B cell (primary cell): ENCODE measurements around the gene TMEM256. TPM values are rescaled to one million over a fixed set of nuclear protein-coding genes. Genes with fewer than 3 reads are reported as not detected.

Experiments
- ATAC-seq: fragments of 200-7000 bp; cut with Tn5 transposase; one replicate; pipeline ENCODE4 v1.10.0; 2021; ENCODE audit warnings: low read depth, mild to moderate bottlenecking, moderate number of reproducible peaks, moderate library complexity
- CTCF ChIA-PET: fragments of 350-600 bp; sonication (Branson Sonifier 250); formaldehyde crosslinking; loops from one replicate; lab custom pipeline; 2021; ENCODE audit warnings: antibody characterized with exemption, inconsistent platforms; lab: Charles Lee
- POLR2A ChIA-PET: fragments of 350-600 bp; sonication (Branson Sonifier 250); formaldehyde crosslinking; loops from one replicate; lab custom pipeline; 2021; ENCODE audit warnings: antibody characterized with exemption; lab: Charles Lee
- DNase-seq: peaks from one replicate; pipeline ENCODE4 v3.0.0; 2013
- H2AFZ ChIP-seq: 2 replicates; pipeline ENCODE4 v1.6.1; 2012; ENCODE audit warnings: mild to moderate bottlenecking, low read depth, low read length; ENCODE audit not compliant: insufficient read depth, poor library complexity, severe bottlenecking
- H3K27ac ChIP-seq, 2 donors: 1 replicate in 1 of 2; 2 replicates in 1 of 2; pipeline ENCODE4 v1.5.1; 2012 to 2013; ENCODE audit warnings: low read length in 2 of 2, mild to moderate bottlenecking in 2 of 2, moderate library complexity in 1 of 2
- H3K27me3 ChIP-seq, 4 experiments: fragments of 200-600 bp in 1 of 4; sonication (generic) in 1 of 4; replicated peaks in 1 of 4; 1 replicate in 2 of 4; 2 replicates in 2 of 4; pipeline versions ENCODE4 v1.6.1 to v1.7.0; 2013 to 2016; ENCODE audit warnings: low read length in 3 of 4, mild to moderate bottlenecking in 2 of 4, mixed read lengths in 1 of 4, moderate library complexity in 1 of 4; ENCODE audit not compliant: insufficient read depth in 4 of 4, control insufficient read depth in 3 of 4; ENCODE audit errors: control extremely low read depth in 1 of 4
- H3K36me3 ChIP-seq, 2 experiments: replicated peaks in 1 of 2; 1 replicate in 1 of 2; 2 replicates in 1 of 2; pipeline versions ENCODE4 v1.6.1 to v1.7.1; 2013; ENCODE audit warnings: low read length in 1 of 2; ENCODE audit not compliant: insufficient read depth in 2 of 2, control insufficient read depth in 1 of 2; ENCODE audit errors: control extremely low read depth in 1 of 2, extremely low read depth in 1 of 2
- H3K4me1 ChIP-seq, 2 donors: fragments of 200-600 bp in 1 of 2; sonication (generic) in 1 of 2; 1 replicate in 1 of 2; 2 replicates in 1 of 2; pipeline versions ENCODE4 v1.5.1 to v1.6.1; 2013 to 2017; ENCODE audit warnings: low read length in 2 of 2; ENCODE audit not compliant: control insufficient read depth in 2 of 2, insufficient read depth in 2 of 2
- H3K4me2 ChIP-seq: replicated peaks from 2 replicates; pipeline ENCODE3; 2012; ENCODE audit warnings: mild to moderate bottlenecking, low read depth, low read length; ENCODE audit not compliant: poor library complexity, severe bottlenecking
- H3K4me3 ChIP-seq, 5 experiments: fragments of 200-600 bp in 1 of 5; sonication (generic) in 1 of 5; 1 replicate in 3 of 5; 2 replicates in 2 of 5; pipeline versions ENCODE4 v1.5.1 to v1.7.0; 2011 to 2016; ENCODE audit warnings: low read length in 4 of 5, mild to moderate bottlenecking in 4 of 5, low read depth in 2 of 5, control low read depth in 1 of 5, moderate library complexity in 1 of 5; ENCODE audit not compliant: insufficient read depth in 1 of 5; ENCODE audit errors: control extremely low read depth in 1 of 5, extremely low read depth in 1 of 5
- H3K79me2 ChIP-seq: fragments of 200-600 bp; sonication (generic); one replicate; pipeline ENCODE4 v1.6.0; 2016; ENCODE audit warnings: low read length; ENCODE audit not compliant: control insufficient read depth, insufficient read depth
- H3K9ac ChIP-seq: fragments of 200-600 bp; sonication (generic); 2 replicates; pipeline ENCODE4 v1.6.1; 2017; ENCODE audit warnings: mild to moderate bottlenecking, low read length, moderate library complexity
- H3K9me3 ChIP-seq, 3 donors: one replicate each; pipeline versions ENCODE4 v1.6.1 to v1.7.1; 2013; ENCODE audit warnings: low read length in 2 of 3; ENCODE audit not compliant: control insufficient read depth in 2 of 3, insufficient read depth in 1 of 3; ENCODE audit errors: control extremely low read depth in 1 of 3
- H4K20me1 ChIP-seq: 2 replicates; pipeline ENCODE4 v1.6.0; 2012; ENCODE audit warnings: mild to moderate bottlenecking, low read length; ENCODE audit not compliant: insufficient read depth, control insufficient read depth, poor library complexity, severe bottlenecking
- H3K27ac Mint-ChIP-seq: one replicate; pipeline ENCODE4 v1.8.0; 2021; ENCODE audit warnings: mixed read lengths
- H3K27me3 Mint-ChIP-seq: one replicate; pipeline ENCODE4 v1.8.0; 2021; ENCODE audit warnings: mixed read lengths
- H3K4me1 Mint-ChIP-seq: one replicate; pipeline ENCODE4 v1.8.0; 2021; ENCODE audit warnings: mixed read lengths
- H3K4me3 Mint-ChIP-seq: one replicate; pipeline ENCODE4 v1.8.0; 2021; ENCODE audit warnings: mixed read lengths
- H3K9me3 Mint-ChIP-seq: one replicate; pipeline ENCODE4 v1.8.0; 2022; ENCODE audit warnings: mixed read lengths; ENCODE audit not compliant: insufficient read depth
- EZH2 ChIP-seq: IDR thresholded peaks from 2 replicates; pipeline ENCODE4 v1.6.1; 2012; ENCODE audit warnings: borderline replicate concordance, low read depth, mild to moderate bottlenecking, moderate library complexity, low read length; ENCODE audit not compliant: insufficient read depth, poor library complexity, severe bottlenecking
- WGBS: methylation state at CpG from one replicate; pipeline ENCODE4 v1.1.5; 2013; ENCODE audit warnings: missing lambda C conversion rate; ENCODE audit not compliant: insufficient coverage; 5-methylcytosine and 5-hydroxymethylcytosine counted together
- intact Hi-C: fragments of 100-400 bp; cut with micrococcal nuclease; formaldehyde crosslinking; loops from one replicate; pipeline ENCODE4 v1.10.0; 2022
- polyA plus RNA-seq: library from polyadenylated mRNA; depleted of rRNA; stranded (reverse); fragments of >200 nt; gene quantifications from 2 replicates; pipeline ENCODE4 v1.2.3, GENCODE V29; 2012
- total RNA-seq, 2 donors: library from RNA; stranded (reverse); fragments of 120-200 nt in 1 of 2; gene quantifications; 1 replicate in 1 of 2; 2 replicates in 1 of 2; pipeline versions ENCODE4 v1.2.3 to v1.2.4, GENCODE V29; 2013 to 2022
- TF ChIP-seq, protein P1 (sequence below): fragments of 200-600 bp; IDR thresholded peaks from one replicate; pipeline ENCODE4 v1.8.0; 2022; ENCODE audit warnings: antibody characterized with exemption, mild to moderate bottlenecking

Gene TMEM256
- total and polyA plus RNA-seq, 2 donors (not counting 1 experiment from before 2014, with no cell fraction given), result 65.4 to 67.8 TPM

DNA sequence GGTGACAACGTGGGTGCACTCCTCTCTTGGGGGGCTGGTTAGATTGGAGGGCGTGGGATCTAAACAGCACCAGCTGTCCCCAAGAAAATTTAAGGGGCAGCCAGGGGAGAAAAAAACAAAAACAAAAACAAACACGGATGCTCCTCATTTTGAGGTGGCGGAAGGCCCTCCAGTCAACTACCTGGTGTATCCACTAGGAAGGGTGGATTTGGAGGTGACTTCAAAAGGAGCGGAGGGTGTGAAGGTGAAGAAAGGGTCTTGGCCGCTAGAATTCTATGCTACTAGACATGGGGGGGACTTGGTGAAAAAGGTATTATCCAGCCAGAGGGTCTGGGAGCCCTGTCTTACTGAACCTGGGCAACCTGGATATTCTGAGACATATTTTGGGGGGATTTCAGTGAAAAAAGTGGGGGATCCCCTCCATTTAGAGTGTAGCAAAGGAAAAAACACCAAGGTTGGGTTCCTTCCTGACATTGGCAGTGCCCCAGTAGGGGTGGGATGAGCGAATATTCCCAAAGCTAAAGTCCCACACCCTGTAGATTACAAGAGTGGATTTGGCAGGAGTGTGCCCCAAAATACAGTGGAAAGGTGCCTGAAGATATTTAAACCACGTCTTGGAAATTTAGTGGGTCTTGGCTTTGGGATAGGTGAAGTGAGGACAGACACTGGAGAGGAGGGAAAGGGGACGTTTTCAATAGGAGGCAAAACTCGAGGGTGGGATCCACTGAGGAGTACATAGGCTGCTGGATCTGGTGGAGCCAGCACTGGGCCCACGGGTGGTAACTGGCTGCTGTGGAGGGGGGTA lies 35.0 kb upstream of the TMEM256 start:
- Histone ChIP-seq H3K9me3 (peaks cover 0 to 34% (median 0%) of the 10 kb centered on the region in 3 donors), H3K4me3 (peak overlapping the region in 2 of 5 experiments; percentile 31 to 43), H4K20me1 (peaks cover 49% of the 10 kb centered on the region), H3K9ac (peak overlapping the region; percentile 48), H3K79me2 (peaks cover 27% of the 10 kb centered on the region), H3K4me1 (peaks cover 51 to 53% of the 10 kb centered on the region in 2 donors), H3K27ac (no peak overlapping the region), H3K4me2 (peak overlapping the region; percentile 93), H3K36me3 (no peaks in the 10 kb centered on the region), H3K27me3 (peaks cover 0 to 59% (median 34%) of the 10 kb centered on the region in 4 experiments), H2AFZ (no peak overlapping the region)
- H3K27ac Mint-ChIP-seq, result peak overlapping the region; percentile 61
- peak overlapping the region; percentile 84 for H3K4me3 Mint-ChIP-seq
- CTCF ChIA-PET, result interaction anchor here (0.8 to 4.2 kb wide), 9 partner anchors 16 to 234 kb away, joined by 3 to 43 read pairs (median 5); partner anchors contain the start of genes SLC35G6 and TMEM95
- no peaks in the 10 kb centered on the region for H3K9me3 Mint-ChIP-seq
- TF ChIP-seq EZH2, result no peak
- TF ChIP-seq, protein P1, sequence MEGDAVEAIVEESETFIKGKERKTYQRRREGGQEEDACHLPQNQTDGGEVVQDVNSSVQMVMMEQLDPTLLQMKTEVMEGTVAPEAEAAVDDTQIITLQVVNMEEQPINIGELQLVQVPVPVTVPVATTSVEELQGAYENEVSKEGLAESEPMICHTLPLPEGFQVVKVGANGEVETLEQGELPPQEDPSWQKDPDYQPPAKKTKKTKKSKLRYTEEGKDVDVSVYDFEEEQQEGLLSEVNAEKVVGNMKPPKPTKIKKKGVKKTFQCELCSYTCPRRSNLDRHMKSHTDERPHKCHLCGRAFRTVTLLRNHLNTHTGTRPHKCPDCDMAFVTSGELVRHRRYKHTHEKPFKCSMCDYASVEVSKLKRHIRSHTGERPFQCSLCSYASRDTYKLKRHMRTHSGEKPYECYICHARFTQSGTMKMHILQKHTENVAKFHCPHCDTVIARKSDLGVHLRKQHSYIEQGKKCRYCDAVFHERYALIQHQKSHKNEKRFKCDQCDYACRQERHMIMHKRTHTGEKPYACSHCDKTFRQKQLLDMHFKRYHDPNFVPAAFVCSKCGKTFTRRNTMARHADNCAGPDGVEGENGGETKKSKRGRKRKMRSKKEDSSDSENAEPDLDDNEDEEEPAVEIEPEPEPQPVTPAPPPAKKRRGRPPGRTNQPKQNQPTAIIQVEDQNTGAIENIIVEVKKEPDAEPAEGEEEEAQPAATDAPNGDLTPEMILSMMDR, result no peak
- DNase-seq, result no peak
- POLR2A ChIA-PET, result interaction anchor here (0.6 kb wide), 1 partner anchor 17 kb away, joined by 10 read pairs; no protein-coding TSS in a partner anchor
- no peak for ATAC-seq
- peaks cover 51% of the 10 kb centered on the region for H3K27me3 Mint-ChIP-seq
- H3K4me1 Mint-ChIP-seq, result peaks cover 48% of the 10 kb centered on the region
- WGBS, result 48% methylated on average over 6 of the region's 11 CpGs
- intact Hi-C loops, result loop anchor here (5.0 kb wide), 2 partner anchors 402 to 1952 kb away; partner anchors contain the start of genes DERL2, MIS12 and SLC16A13
